ENCODE results near the gene TMA7. TPM values are rescaled to one million over a fixed set of nuclear protein-coding genes. Genes with fewer than 3 reads are reported as not detected.

Gene TMA7
- total and polyA plus RNA-seq, 2 donors (not counting 3 experiments of a cell fraction or from before 2014, with no cell fraction given), result 137 to 306 TPM

DNA sequence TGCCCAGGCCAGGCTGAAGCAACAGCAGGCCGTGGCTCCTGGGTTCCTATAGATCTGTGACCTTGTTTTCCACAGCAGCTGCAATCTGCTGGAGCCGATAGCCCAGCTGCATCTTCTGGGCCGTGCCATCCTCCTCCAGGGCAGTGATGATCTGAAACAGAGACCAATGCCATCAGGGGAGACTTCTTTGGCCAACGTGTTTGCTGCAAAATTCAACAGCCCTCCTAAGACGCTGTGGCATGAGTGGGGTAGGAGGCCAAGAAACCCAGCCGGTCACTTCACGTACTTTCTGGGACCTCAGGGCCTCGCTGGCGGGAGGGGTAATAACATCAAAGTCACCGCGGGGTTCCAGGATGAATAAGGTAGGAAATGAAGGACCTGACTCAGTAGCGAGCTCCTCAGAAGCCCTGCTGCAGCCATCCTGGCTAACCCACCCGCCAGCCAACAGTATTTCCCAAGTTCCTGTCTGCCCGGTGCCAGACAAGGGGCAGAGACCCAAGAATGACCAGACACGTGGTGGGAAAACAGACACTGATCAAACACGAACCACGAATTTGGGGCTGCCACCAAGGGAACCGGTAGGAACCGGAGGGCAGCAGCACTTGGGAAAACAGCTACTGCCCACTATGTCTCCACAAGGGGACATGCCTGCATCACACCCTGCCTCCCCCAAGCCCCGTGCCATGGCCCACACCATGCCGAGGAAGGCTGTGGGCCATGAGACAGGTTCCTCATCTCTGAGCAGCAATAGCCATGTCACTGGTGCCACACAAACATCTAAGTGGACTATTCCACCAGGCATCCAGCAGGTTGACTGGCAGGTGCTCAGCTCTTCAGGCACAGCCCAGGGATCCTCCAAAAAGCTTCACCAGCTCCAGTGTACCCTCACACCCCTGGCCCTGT is 35.4 kb upstream of the TMA7 start:
- intact Hi-C loops (cut with micrococcal nuclease), result no loop called here
- Histone ChIP-seq H3K4me2 (ENCODE audit: insufficient read depth, low read length) (no peak overlapping the region), H4K20me1 (replicated peaks; ENCODE audit: control insufficient read depth, extremely low read depth, insufficient read depth, low read length) (no peaks in the 10 kb centered on the region), H3K27me3 (ENCODE audit: control insufficient read depth in 2 of 2, insufficient read depth in 2 of 2, low read length in 2 of 2) (no peaks in the 10 kb centered on the region), H3K9me3 (replicated peaks; ENCODE audit: control insufficient read depth, insufficient read depth, low read length) (no peaks in the 10 kb centered on the region), H3K4me3 (replicated peaks in 1 of 3; ENCODE audit: insufficient read depth in 1 of 3, low read depth in 1 of 3, low read length in 3 of 3) (no peak overlapping the region), H3K9me1 (replicated peaks; ENCODE audit: control insufficient read depth, extremely low read depth, insufficient read depth, low read length) (no peaks in the 10 kb centered on the region), H3K4me1 (ENCODE audit: control insufficient read depth, extremely low read depth, insufficient read depth, low read length) (peaks cover 10% of the 10 kb centered on the region), H2AFZ (ENCODE audit: low read depth, low read length) (no peak overlapping the region), H3K79me2 (ENCODE audit: control insufficient read depth, insufficient read depth, low read length) (no peaks in the 10 kb centered on the region), H3K36me3 (ENCODE audit: control insufficient read depth in 2 of 2, extremely low read depth in 1 of 2, insufficient read depth in 2 of 2, low read length in 2 of 2) (peaks cover 0 to 18% of the 10 kb centered on the region in 2 experiments), H3K9ac (replicated peaks; ENCODE audit: extremely low read depth, insufficient read depth, low read length) (no peak overlapping the region), H3K27ac (ENCODE audit: insufficient read depth, low read depth, low read length) (no peak overlapping the region)
- dilution Hi-C loops (cut with MboI; ENCODE audit: extremely low pct_ligation_motif_present, low sequenced_read_pairs), result no loop called here
- no peak for DNase-seq (ENCODE audit: low read depth, low spot score)
- ChIA-PET POLR2A (no interaction called here), CTCF (interaction anchor here (12.6 kb wide), 1 partner anchor 32 kb away, joined by 716 read pairs; no protein-coding TSS in a partner anchor)
- TF ChIP-seq, protein P1, sequence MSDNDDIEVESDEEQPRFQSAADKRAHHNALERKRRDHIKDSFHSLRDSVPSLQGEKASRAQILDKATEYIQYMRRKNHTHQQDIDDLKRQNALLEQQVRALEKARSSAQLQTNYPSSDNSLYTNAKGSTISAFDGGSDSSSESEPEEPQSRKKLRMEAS (IDR thresholded peaks at IDR 0.05; ENCODE audit: insufficient read depth, insufficient read length), result no peak
- TF ChIP-seq EZH2 (IDR thresholded peaks at IDR 0.05; ENCODE audit: borderline replicate concordance, low read depth, low read length, severe bottlenecking), result no peak
- no peak for TF ChIP-seq MYC (IDR thresholded peaks at IDR 0.05; ENCODE audit: low read depth, low read length)
- TF ChIP-seq POLR2AphosphoS5 (IDR thresholded peaks at IDR 0.05; ENCODE audit: insufficient read depth, low read depth, low read length), result no peak
- TF ChIP-seq, protein P2, sequence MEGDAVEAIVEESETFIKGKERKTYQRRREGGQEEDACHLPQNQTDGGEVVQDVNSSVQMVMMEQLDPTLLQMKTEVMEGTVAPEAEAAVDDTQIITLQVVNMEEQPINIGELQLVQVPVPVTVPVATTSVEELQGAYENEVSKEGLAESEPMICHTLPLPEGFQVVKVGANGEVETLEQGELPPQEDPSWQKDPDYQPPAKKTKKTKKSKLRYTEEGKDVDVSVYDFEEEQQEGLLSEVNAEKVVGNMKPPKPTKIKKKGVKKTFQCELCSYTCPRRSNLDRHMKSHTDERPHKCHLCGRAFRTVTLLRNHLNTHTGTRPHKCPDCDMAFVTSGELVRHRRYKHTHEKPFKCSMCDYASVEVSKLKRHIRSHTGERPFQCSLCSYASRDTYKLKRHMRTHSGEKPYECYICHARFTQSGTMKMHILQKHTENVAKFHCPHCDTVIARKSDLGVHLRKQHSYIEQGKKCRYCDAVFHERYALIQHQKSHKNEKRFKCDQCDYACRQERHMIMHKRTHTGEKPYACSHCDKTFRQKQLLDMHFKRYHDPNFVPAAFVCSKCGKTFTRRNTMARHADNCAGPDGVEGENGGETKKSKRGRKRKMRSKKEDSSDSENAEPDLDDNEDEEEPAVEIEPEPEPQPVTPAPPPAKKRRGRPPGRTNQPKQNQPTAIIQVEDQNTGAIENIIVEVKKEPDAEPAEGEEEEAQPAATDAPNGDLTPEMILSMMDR (IDR thresholded peaks at IDR 0.05; ENCODE audit: extremely low read depth in 1 of 2, insufficient read depth in 1 of 2, low read depth in 1 of 2, low read length in 2 of 2), result no peak
- no peak for TF ChIP-seq POLR2A (IDR thresholded peaks at IDR 0.05; ENCODE audit: low read depth, low read length)
- no peak for TF ChIP-seq JUN (IDR thresholded peaks at IDR 0.05; ENCODE audit: borderline replicate concordance, insufficient read depth, insufficient read length, low read depth)
- TF ChIP-seq GATA2 (IDR thresholded peaks at IDR 0.05; ENCODE audit: insufficient read depth, insufficient read length, low read depth, low read length), result no peak
- no peak for TF ChIP-seq FOS (IDR thresholded peaks at IDR 0.05; ENCODE audit: borderline replicate concordance, insufficient read depth, low read length)
- no TSS peak for BruUV-seq (replicated peaks)
- FAIRE-seq, result peak; percentile 12

Measured in endothelial cell of umbilical vein (primary cell).